AG08395 (cell line): ENCODE data around the gene ZDHHC11.
"Not testable (repeated sequence)": the region's sequence is repeated elsewhere in the genome, so short reads cannot be mapped to it uniquely, and the experiment has no call there.

Source experiments
- DNase-seq: peaks from one replicate; pipeline ENCODE4 v3.0.0; 2012; ENCODE audit warnings: mixed read lengths, low spot score

Gene ZDHHC11

GRCh38 chr5:878677-879076 lies 27.9 kb upstream of the ZDHHC11 start:
- DNase-seq: not testable (repeated sequence)

DNA sequence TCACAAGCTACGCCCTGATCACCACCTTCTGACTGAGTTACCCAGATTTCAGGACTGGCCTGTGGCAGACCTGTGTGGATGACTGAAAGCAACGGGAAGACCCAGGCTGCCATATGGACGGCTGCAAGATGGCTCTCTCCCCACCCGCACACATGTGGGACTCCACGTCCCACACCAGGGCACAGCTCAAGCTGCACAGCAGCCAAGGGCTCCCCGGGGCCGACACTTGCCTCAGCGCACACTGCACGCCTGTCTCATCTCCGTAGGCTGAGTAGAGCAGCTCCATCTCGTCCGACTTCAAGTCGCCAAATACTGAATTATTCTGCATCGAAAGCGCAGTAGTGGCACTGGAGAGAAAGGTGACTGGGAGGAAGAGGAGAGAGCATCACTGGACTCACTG lies 27.3 kb upstream of the ZDHHC11 start:
- DNase-seq: no peak

DNA sequence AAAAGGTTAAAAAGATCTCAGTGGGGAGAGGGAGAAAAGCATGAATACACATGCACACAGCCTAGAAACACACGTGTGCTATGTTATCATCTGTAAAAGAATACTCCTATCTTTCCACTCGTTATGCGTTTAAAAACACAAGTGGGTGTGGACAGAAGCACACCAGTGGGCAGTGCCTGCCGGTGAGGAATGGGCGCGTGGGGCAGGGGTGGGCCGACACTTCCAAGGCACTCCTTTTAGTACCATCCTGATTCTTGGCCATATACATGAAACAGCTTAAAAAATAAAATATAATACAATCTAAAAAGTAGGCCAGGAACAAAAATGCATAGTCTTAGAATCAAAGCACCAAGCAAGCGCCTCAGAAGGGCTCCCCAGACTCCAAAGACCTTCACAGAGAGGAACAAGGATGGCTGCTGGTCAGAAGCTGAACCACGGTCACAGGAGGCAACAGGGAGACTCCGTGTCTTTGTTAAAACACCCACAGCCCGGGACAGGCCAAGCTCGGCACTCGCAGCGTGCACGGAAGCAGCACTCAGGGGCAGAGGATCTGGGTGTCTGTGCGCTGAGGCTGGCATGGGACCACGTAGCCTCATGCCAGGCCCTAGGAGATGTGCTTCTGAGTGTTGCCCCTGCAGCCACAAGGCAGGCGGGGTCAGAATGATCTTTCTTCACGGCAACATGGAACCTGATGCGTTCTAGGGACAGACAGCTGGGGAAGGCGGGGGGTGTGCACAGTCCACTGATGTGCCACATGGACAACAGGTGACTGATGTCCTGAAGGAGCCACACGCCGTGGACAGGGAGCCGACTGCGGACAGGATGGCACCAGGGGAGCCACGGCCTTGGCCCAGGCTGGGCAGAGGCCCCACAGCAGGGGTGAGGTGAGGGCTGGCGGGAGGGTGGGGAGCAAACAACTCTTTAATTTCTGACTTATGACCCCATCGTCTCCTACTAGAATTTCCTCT lies 25.9 kb upstream of the ZDHHC11 start:
- DNase-seq: no peak

GRCh38 chr5:875931-876330 lies 25.1 kb upstream of the ZDHHC11 start:
- no peak for DNase-seq

GRCh38 chr5:873328-873727 lies 22.5 kb upstream of the ZDHHC11 start:
- DNase-seq: no peak

DNA sequence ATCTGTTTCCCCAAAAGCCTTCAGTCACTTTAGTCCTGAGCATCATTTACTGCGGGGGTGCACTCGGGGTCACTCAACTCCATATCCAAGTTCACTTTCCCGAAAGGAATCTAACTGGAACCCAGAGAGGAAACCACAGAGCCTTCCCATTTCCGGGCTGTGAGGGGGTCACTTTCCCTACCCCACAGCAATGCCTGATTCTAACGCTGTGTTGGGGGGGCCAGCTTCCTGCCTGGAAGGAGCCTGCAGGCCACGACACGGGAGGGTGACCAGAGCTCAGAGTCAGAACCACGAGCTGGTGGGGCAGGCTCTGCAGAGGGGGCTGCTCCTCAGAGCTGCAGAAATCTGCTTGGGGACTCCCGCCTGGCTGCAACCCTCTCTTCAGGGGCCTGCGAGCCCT lies 21.5 kb upstream of the ZDHHC11 start:
- no peak for DNase-seq

DNA sequence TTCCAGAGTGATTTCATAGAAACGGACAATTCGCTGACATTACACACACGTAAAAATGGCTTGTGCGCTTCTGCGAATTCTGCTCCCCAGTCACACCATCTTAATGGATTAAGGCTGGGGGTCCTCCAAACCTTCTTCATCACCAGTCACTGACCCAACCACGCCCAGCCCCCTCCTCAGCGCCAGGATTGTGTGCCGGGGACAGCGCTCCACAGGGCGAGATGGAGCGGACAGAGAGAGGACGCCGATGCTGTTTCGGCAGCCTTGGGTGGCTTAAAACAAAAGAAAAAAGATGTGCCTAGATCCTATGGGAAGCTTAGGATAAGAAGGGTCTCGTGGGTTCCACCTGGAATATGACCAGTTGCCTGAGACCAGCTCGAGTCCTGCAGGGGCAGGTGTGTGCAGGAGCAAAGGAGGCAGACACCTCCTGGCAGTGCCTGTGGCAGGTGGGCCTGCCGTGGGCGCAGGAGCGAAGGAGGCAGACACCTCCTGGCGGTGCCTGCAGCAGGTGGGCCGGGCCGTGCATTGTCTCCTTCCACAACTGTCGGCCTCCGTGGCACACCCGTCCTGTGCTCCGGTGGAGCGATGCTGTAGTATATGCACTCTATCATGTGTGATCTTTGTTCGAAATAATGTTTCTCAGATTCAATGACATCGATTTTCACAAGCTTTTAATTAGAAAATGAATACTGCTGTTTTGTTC lies 21.0 kb upstream of the ZDHHC11 start:
- no peak for DNase-seq

DNA sequence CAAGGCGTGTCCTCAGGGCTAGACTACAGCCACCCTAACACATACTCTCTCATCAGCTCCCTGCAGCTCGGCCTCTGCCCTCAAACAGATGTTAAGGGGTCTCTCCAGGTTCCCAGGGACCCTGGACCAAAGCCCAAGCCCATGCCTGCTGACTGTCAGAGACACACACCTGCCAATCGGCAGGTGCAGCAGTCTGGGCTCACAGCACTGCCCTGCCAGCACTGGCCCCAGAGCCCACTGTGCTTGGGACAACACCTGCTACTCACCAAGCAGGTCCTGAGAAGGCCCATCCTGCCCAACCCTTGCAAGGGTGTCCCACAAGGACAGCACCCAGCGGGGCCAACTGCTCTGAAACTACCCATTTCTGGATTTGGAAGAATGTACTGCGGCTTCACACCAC lies 20.2 kb upstream of the ZDHHC11 start:
- DNase-seq: no peak

GRCh38 chr5:868428-869135 lies 17.8 kb upstream of the ZDHHC11 start:
- DNase-seq: no peak

DNA sequence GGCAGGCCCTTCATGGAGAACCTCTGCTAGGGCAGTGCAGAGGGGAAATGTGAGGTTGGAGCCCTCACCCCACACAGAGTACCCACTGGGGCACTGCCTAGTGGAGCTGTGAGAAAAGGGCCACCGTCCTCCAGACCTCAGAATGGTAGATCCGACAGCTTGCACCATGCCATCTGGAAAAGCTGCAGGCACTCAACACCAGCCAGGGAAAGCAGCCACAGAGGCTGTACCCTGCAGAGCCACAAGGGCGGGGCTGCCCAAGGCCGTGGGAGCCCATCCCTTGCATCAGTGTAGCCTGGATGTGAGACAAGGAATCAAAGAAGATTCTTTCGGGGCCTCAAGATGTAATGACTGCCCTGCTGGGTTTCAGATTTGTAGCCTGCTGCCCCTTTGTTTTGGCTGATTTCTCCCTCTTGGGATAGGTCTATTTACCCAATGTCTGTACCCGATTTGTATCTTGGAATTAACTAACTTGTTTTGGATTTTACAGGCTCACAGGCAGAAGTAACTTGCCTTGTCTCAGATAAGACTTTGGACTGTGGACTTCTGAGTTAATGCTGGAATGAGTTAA lies 16.6 kb upstream of the ZDHHC11 start:
- DNase-seq: no peak

- no peak for DNase-seq
Measured at GRCh38 chr5:865771-866170, 15.0 kb upstream of the ZDHHC11 start.

GRCh38 chr5:865168-865521 lies 14.4 kb upstream of the ZDHHC11 start:
- DNase-seq: no peak

GRCh38 chr5:864492-865167 lies 13.8 kb upstream of the ZDHHC11 start:
- no peak for DNase-seq

DNA sequence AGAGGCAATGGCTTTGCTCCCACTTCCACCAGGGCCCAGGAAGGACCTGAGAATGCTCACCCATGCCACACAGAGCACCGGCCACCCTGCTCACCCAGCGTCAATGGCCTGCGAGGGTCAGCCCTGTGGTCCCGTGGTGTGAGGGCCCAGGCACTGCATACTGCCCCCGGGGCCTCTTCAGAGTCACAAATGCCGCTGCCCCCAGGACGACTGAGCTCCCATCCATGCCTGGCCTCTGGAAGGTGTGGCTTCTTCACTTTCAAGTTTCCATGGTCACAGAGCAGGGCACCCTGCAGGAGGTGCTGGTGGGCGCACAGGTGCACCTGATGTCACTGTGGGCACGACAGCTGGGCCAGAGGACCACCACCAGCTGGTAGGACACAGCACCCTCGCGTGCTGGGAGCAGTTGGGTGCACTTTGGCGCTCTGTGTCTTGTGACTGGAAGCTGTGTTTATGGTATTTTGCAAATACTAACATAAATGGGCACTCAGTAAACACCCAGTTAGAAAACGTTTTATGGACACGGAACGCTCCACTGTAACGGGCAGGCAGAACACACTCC lies 12.5 kb upstream of the ZDHHC11 start:
- no peak for DNase-seq

DNA sequence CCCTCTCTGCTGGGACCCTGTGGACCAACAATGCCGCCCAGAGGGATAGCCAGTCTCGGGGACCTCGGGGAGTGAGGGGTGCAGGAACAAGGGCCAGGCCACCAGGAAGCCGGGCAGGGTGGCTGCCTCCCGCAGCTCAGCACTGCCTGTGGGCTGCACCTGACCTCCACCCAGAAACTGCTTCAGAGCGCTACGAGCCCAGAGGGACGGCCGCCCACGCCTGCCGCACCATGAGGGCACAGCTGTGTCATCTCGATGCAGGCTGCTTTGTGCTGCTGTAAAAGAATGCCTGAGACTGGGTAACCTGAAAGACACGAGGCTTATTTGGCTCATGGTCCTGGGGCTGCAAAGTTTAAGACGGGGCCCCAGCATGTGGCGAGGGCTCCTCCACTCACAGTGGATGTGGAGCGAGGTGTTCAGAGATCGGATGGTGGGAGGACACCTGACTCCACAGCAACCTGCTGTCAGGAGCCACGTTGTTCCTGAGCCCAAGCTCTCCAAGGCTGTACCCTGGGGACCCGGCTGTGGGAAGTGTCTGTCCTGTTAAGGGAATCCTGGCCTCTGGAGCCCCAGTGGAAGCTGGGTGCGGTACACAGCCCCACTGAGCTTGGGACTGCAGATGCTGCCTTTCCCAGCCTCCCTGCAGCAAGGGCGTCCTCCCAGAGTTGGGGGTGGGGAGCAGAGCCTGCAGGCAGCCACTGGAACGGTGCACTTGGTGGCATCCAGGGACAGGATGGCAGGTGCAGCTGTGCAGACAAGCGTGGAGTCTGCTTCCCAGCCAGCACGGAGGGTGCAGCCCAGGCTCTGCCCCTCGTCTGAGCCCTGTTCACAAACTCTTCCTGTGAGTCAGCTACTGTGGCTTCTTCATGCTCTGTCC lies 11.8 kb upstream of the ZDHHC11 start:
- peak; percentile 19 for DNase-seq

- no peak for DNase-seq
Measured at GRCh38 chr5:861442-862366, 10.9 kb upstream of the ZDHHC11 start.

GRCh38 chr5:860506-861150 lies 9.8 kb upstream of the ZDHHC11 start:
- no peak for DNase-seq

DNA sequence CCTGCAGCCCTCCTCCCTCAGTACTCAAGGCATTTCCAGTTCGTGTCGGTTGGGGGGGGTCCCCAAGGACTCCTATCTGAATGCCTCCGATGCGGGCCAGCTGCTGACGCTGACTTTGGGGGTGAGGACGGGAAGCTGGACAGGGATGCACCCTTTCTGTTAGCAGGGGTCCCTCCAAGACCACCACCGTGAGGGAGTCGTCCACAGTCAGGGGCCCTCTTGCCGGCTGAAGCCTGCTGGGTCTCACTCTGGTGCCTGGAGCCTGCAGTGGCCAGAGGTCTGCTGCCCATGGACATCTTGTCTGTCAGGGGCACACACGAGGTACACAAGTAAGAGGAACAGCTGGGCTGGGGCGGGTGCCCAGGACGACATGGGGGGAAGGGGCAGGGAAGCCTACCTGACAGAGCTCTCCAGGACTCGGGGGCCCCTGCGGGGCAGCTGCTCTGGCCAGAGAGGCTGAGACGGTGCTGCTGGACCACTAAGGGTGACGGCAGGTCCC lies 9.1 kb upstream of the ZDHHC11 start:
- DNase-seq: no peak

- no peak for DNase-seq
Measured at GRCh38 chr5:859391-859790, 8.6 kb upstream of the ZDHHC11 start.
